H9 (cell line): ENCODE measurements around the gene AKAP9. TPM values are rescaled to one million over a fixed set of nuclear protein-coding genes. Genes with fewer than 3 reads are reported as not detected.

Experiments used
- DNase-seq: peaks from one replicate; pipeline ENCODE4 v3.0.0-alpha.2; 2017
- H2AFZ ChIP-seq: one replicate; pipeline ENCODE4 v1.6.1; 2013; ENCODE audit warnings: mild to moderate bottlenecking, low read length, control low read depth, moderate library complexity
- H2AK5ac ChIP-seq: 2 replicates; pipeline ENCODE4 v1.6.1; 2013; ENCODE audit warnings: low read length, control low read depth, mixed read lengths; ENCODE audit not compliant: insufficient read length
- H2BK120ac ChIP-seq: one replicate; pipeline ENCODE4 v1.6.1; 2013; ENCODE audit warnings: low read depth, mild to moderate bottlenecking, low read length, control low read depth, inconsistent platforms; ENCODE audit not compliant: poor library complexity, severe bottlenecking
- H2BK12ac ChIP-seq: 2 replicates; pipeline ENCODE4 v1.6.1; 2013; ENCODE audit warnings: low read length, control low read depth, mixed read lengths, low read depth; ENCODE audit not compliant: insufficient read length
- H2BK15ac ChIP-seq: 2 replicates; pipeline ENCODE4 v1.6.1; 2013; ENCODE audit warnings: low read depth, low read length, control low read depth
- H2BK20ac ChIP-seq: one replicate; pipeline ENCODE4 v1.6.1; 2013; ENCODE audit warnings: low read depth, mild to moderate bottlenecking, low read length, control low read depth, inconsistent platforms; ENCODE audit not compliant: poor library complexity, severe bottlenecking
- H2BK5ac ChIP-seq: 2 replicates; pipeline ENCODE4 v1.6.1; 2013; ENCODE audit warnings: low read length, control low read depth, mixed read lengths; ENCODE audit not compliant: insufficient read length
- H3K14ac ChIP-seq: 2 replicates; pipeline ENCODE4 v1.6.1; 2013; ENCODE audit warnings: low read length, control low read depth; ENCODE audit not compliant: insufficient read depth
- H3K18ac ChIP-seq: 2 replicates; pipeline ENCODE4 v1.6.1; 2013; ENCODE audit warnings: low read depth, mild to moderate bottlenecking, mixed read lengths, low read length, control low read depth; ENCODE audit not compliant: insufficient read length
- H3K23ac ChIP-seq: 2 replicates; pipeline ENCODE4 v1.6.1; 2013; ENCODE audit warnings: low read length, control low read depth, mixed read lengths, low read depth; ENCODE audit not compliant: insufficient read length
- H3K23me2 ChIP-seq: 2 replicates; pipeline ENCODE4 v1.6.1; 2013; ENCODE audit warnings: low read depth, mild to moderate bottlenecking, mixed read lengths, low read length, control low read depth; ENCODE audit not compliant: insufficient read length, poor library complexity, severe bottlenecking
- H3K27ac ChIP-seq: 2 replicates; pipeline ENCODE4 v1.5.1; 2013; ENCODE audit warnings: low read length, control low read depth, mixed read lengths, low read depth; ENCODE audit not compliant: insufficient read length
- H3K27me3 ChIP-seq: 2 replicates; pipeline ENCODE4 v1.6.1; 2013; ENCODE audit warnings: low read length, control low read depth, inconsistent platforms; ENCODE audit not compliant: insufficient read depth
- H3K4ac ChIP-seq: 2 replicates; pipeline ENCODE4 v1.6.1; 2013; ENCODE audit warnings: low read depth, mild to moderate bottlenecking, control low read depth, inconsistent platforms, low read length, moderate library complexity
- H3K4me1 ChIP-seq: 2 replicates; pipeline ENCODE4 v1.6.1; 2013; ENCODE audit warnings: low read length, control low read depth, inconsistent platforms; ENCODE audit not compliant: insufficient read depth
- H3K4me2 ChIP-seq: 2 replicates; pipeline ENCODE4 v1.6.1; 2013; ENCODE audit warnings: low read length, control low read depth, mixed read lengths; ENCODE audit not compliant: insufficient read length, insufficient read depth
- H3K56ac ChIP-seq: 2 replicates; pipeline ENCODE4 v1.6.1; 2013; ENCODE audit warnings: low read depth, mild to moderate bottlenecking, mixed read lengths, low read length, control low read depth; ENCODE audit not compliant: insufficient read length
- H3K79me1 ChIP-seq: 2 replicates; pipeline ENCODE4 v1.6.1; 2013; ENCODE audit warnings: low read depth, mild to moderate bottlenecking, moderate library complexity, low read length, control low read depth, inconsistent platforms; ENCODE audit not compliant: insufficient read depth, poor library complexity, severe bottlenecking
- H3K79me2 ChIP-seq: 2 replicates; pipeline ENCODE4 v1.6.1; 2013; ENCODE audit warnings: low read length, control low read depth, inconsistent platforms; ENCODE audit not compliant: insufficient read depth
- H3K9ac ChIP-seq: 2 replicates; pipeline ENCODE4 v1.6.1; 2013; ENCODE audit warnings: low read length, control low read depth, mixed read lengths; ENCODE audit not compliant: insufficient read length; ENCODE audit errors: extremely low read depth
- H3K9me3 ChIP-seq: one replicate; pipeline ENCODE4 v1.6.1; 2013; ENCODE audit warnings: low read depth, low read length, inconsistent platforms; ENCODE audit not compliant: control insufficient read depth
- H3T11ph ChIP-seq: one replicate; pipeline ENCODE4 v1.6.1; 2013; ENCODE audit warnings: mild to moderate bottlenecking, low read length, control low read depth, inconsistent platforms
- H4K20me1 ChIP-seq: one replicate; pipeline ENCODE4 v1.6.1; 2013; ENCODE audit not compliant: control insufficient read depth, insufficient read length, insufficient read depth
- H4K5ac ChIP-seq: 2 replicates; pipeline ENCODE4 v1.6.1; 2013; ENCODE audit warnings: low read depth, mild to moderate bottlenecking, mixed read lengths, low read length, control low read depth; ENCODE audit not compliant: insufficient read length
- H4K8ac ChIP-seq: replicated peaks from 2 replicates; pipeline ENCODE4 v1.6.1; 2013; ENCODE audit warnings: low read length, control low read depth, mixed read lengths, low read depth; ENCODE audit not compliant: insufficient read length
- H4K91ac ChIP-seq: 2 replicates; pipeline ENCODE4 v1.6.1; 2013; ENCODE audit warnings: low read depth, mild to moderate bottlenecking, moderate library complexity, mixed read lengths, low read length, control low read depth; ENCODE audit not compliant: insufficient read length
- H3K27ac Mint-ChIP-seq, 3 experiments: 2 replicates in 2 of 3; 3 replicates in 1 of 3; pipeline ENCODE4 v1.8.0; 2020 to 2021; ENCODE audit warnings: mixed read lengths in 3 of 3, mild to moderate bottlenecking in 1 of 3, moderate library complexity in 1 of 3
- H3K27me3 Mint-ChIP-seq: 2 replicates; pipeline ENCODE4 v1.8.0; 2021; ENCODE audit warnings: low read depth, mild to moderate bottlenecking, moderate library complexity, mixed read lengths
- H3K36me3 Mint-ChIP-seq, 3 experiments: 2 replicates in 2 of 3; 3 replicates in 1 of 3; pipeline ENCODE4 v1.8.0; 2020 to 2021; ENCODE audit warnings: low read depth in 3 of 3, mixed read lengths in 3 of 3; ENCODE audit not compliant: insufficient read depth in 1 of 3
- H3K4me1 Mint-ChIP-seq, 2 experiments: 2 replicates each; pipeline ENCODE4 v1.8.0; 2020; ENCODE audit warnings: mixed read lengths in 2 of 2
- H3K4me3 Mint-ChIP-seq, 2 experiments: 2 replicates in 1 of 2; 3 replicates in 1 of 2; pipeline ENCODE4 v1.8.0; 2020 to 2021; ENCODE audit warnings: mild to moderate bottlenecking in 2 of 2, mixed read lengths in 2 of 2, moderate library complexity in 1 of 2
- H3K9me3 Mint-ChIP-seq, 2 experiments: 2 replicates in 1 of 2; 3 replicates in 1 of 2; pipeline ENCODE4 v1.8.0; 2020; ENCODE audit warnings: mild to moderate bottlenecking in 2 of 2, mixed read lengths in 2 of 2, moderate library complexity in 1 of 2
- whole genome bisulfite sequencing: extraction: QIAGEN DNeasy Blood & Tissue Kit; methylation state at CpG from one replicate; pipeline ENCODE4 v1.1.7; 2013; ENCODE audit warnings: missing lambda C conversion rate, low lambda C conversion rate, mixed read lengths; ENCODE audit not compliant: insufficient read length; ENCODE audit errors: extremely low coverage; 5-methylcytosine and 5-hydroxymethylcytosine counted together
- total RNA-seq: library from RNA; stranded (reverse); gene quantifications from 2 replicates; pipeline ENCODE4 v1.2.1, GENCODE V29; 2021
- TF ChIP-seq, protein P1 (sequence below): fragments of 200-600 bp; sonication (generic); conservative IDR thresholded peaks from 3 replicates; pipeline ENCODE4 v1.8.0; 2021; ENCODE audit warnings: antibody characterized with exemption, mild to moderate bottlenecking

Gene AKAP9
- total RNA-seq, 1 experiment from 2014 or later = 22.4 TPM

DNA sequence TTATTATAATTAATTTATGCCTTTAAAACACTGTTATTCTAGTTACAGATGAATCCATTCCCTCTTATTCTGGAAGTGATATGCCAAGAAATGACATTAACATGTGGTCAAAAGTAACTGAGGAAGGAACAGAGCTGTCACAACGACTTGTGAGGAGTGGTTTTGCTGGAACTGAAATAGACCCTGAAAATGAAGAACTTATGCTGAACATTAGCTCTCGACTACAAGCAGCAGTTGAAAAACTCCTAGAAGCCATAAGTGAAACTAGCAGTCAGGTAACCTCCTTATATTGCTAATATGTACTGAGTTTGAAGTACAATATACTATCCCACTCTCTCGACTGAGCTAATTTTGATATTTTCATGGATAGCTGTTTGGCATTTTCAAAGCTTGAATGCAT is 112.0 kb downstream of the AKAP9 start:
- Histone ChIP-seq H3K23me2 (no peaks in the 10 kb centered on the region), H3K4ac (no peak overlapping the region), H2BK20ac (no peak overlapping the region), H3K27me3 (no peaks in the 10 kb centered on the region), H3K18ac (no peak overlapping the region), H4K8ac (no peak overlapping the region), H3K79me1 (no peaks in the 10 kb centered on the region), H3K4me2 (no peak overlapping the region), H2BK12ac (no peak overlapping the region), H3K79me2 (no peaks in the 10 kb centered on the region), H3K23ac (no peak overlapping the region), H3K14ac (no peak overlapping the region), H4K5ac (no peak overlapping the region), H3T11ph (no peak overlapping the region), H2BK5ac (no peak overlapping the region), H3K4me1 (no peaks in the 10 kb centered on the region), H3K56ac (no peak overlapping the region), H2AK5ac (no peak overlapping the region), H3K27ac (no peak overlapping the region), H4K91ac (no peak overlapping the region), H4K20me1 (no peaks in the 10 kb centered on the region), H3K9ac (no peak overlapping the region), H2BK15ac (no peak overlapping the region), H2AFZ (no peak overlapping the region), H2BK120ac (no peak overlapping the region), H3K9me3 (no peaks in the 10 kb centered on the region)
- H3K27me3 Mint-ChIP-seq = no peaks in the 10 kb centered on the region
- TF ChIP-seq, protein P1, sequence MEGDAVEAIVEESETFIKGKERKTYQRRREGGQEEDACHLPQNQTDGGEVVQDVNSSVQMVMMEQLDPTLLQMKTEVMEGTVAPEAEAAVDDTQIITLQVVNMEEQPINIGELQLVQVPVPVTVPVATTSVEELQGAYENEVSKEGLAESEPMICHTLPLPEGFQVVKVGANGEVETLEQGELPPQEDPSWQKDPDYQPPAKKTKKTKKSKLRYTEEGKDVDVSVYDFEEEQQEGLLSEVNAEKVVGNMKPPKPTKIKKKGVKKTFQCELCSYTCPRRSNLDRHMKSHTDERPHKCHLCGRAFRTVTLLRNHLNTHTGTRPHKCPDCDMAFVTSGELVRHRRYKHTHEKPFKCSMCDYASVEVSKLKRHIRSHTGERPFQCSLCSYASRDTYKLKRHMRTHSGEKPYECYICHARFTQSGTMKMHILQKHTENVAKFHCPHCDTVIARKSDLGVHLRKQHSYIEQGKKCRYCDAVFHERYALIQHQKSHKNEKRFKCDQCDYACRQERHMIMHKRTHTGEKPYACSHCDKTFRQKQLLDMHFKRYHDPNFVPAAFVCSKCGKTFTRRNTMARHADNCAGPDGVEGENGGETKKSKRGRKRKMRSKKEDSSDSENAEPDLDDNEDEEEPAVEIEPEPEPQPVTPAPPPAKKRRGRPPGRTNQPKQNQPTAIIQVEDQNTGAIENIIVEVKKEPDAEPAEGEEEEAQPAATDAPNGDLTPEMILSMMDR = no peak
- H3K9me3 Mint-ChIP-seq = no peaks in the 10 kb centered on the region
- DNase-seq = no peak
- no peak overlapping the region for H3K4me3 Mint-ChIP-seq
- H3K4me1 Mint-ChIP-seq = peaks cover 4% of the 10 kb centered on the region in 2 experiments
- H3K27ac Mint-ChIP-seq = no peak overlapping the region
- peaks cover 0 to 11% (median 9%) of the 10 kb centered on the region in 3 experiments; a peak in 4 of 7 replicates for H3K36me3 Mint-ChIP-seq
- WGBS = no CpG with 5 or more reads among the region's 3 CpGs
